Measurements from ENCODE around the gene SLC22A25. TPM values are rescaled to one million over a fixed set of nuclear protein-coding genes. Genes with fewer than 3 reads are reported as not detected.
"Not testable (repeated sequence)": the region's sequence is repeated elsewhere in the genome, so short reads cannot be mapped to it uniquely, and the experiment has no call there.

SLC22A25 gene
- total RNA-seq, 1 donor from 2014 or later = not detected

- peaks cover 43% of the 10 kb centered on the region for H3K27me3 Mint-ChIP-seq (ENCODE audit: low read depth)
- H3K4me1 Mint-ChIP-seq = no peaks in the 10 kb centered on the region
- no peak for DNase-seq (ENCODE audit: low read depth, low spot score)
- no peaks in the 10 kb centered on the region for H3K9me3 Mint-ChIP-seq
- TF ChIP-seq CTCF (conservative IDR thresholded peaks at IDR 0.05) = no peak
- H3K36me3 Mint-ChIP-seq (ENCODE audit: low read depth) = no peaks in the 10 kb centered on the region
- H3K27ac Mint-ChIP-seq (ENCODE audit: unreplicated experiment) = no peak overlapping the region
- no peak overlapping the region for H3K4me3 Mint-ChIP-seq
Measured at GRCh38 chr11:63250162-63251050, 7.0 kb upstream of the SLC22A25 start.

- no peak for TF ChIP-seq CTCF (conservative IDR thresholded peaks at IDR 0.05)
- Mint-ChIP-seq H3K27ac (ENCODE audit: unreplicated experiment) (no peak overlapping the region), H3K4me1 (no peaks in the 10 kb centered on the region), H3K36me3 (ENCODE audit: low read depth) (no peaks in the 10 kb centered on the region), H3K27me3 (ENCODE audit: low read depth) (peaks cover 49% of the 10 kb centered on the region), H3K4me3 (no peak overlapping the region), H3K9me3 (no peaks in the 10 kb centered on the region)
- DNase-seq (ENCODE audit: low read depth, low spot score) = no peak
Measured at GRCh38 chr11:63248966-63249365, 5.6 kb upstream of the SLC22A25 start.

GRCh38 chr11:63247237-63248002 is 4.0 kb upstream of the SLC22A25 start:
- H3K9me3 Mint-ChIP-seq; H3K4me3 Mint-ChIP-seq; DNase-seq (ENCODE audit: low read depth, low spot score); H3K36me3 Mint-ChIP-seq (ENCODE audit: low read depth); H3K4me1 Mint-ChIP-seq; H3K27ac Mint-ChIP-seq (ENCODE audit: unreplicated experiment): not testable (repeated sequence)
- H3K27me3 Mint-ChIP-seq (ENCODE audit: low read depth) = peaks cover 43% of the 10 kb centered on the region

- Mint-ChIP-seq H3K4me3 (no peak overlapping the region), H3K27me3 (ENCODE audit: low read depth) (peaks cover 46% of the 10 kb centered on the region), H3K4me1 (no peaks in the 10 kb centered on the region), H3K27ac (ENCODE audit: unreplicated experiment) (no peak overlapping the region), H3K9me3 (no peaks in the 10 kb centered on the region), H3K36me3 (ENCODE audit: low read depth) (no peaks in the 10 kb centered on the region)
- no peak for DNase-seq (ENCODE audit: low read depth, low spot score)
- TF ChIP-seq CTCF (conservative IDR thresholded peaks at IDR 0.05) = no peak
Measured at GRCh38 chr11:63246045-63246444, 2.6 kb upstream of the SLC22A25 start.

- no peak for TF ChIP-seq CTCF (conservative IDR thresholded peaks at IDR 0.05)
- no peak overlapping the region for H3K27ac Mint-ChIP-seq (ENCODE audit: unreplicated experiment)
- peaks cover 52% of the 10 kb centered on the region for H3K27me3 Mint-ChIP-seq (ENCODE audit: low read depth)
- H3K9me3 Mint-ChIP-seq = no peaks in the 10 kb centered on the region
- H3K36me3 Mint-ChIP-seq (ENCODE audit: low read depth) = no peaks in the 10 kb centered on the region
- no peak overlapping the region for H3K4me3 Mint-ChIP-seq
- no peak for DNase-seq (ENCODE audit: low read depth, low spot score)
- H3K4me1 Mint-ChIP-seq = no peaks in the 10 kb centered on the region
Measured at GRCh38 chr11:63244862-63245261, 1.5 kb upstream of the SLC22A25 start.
